Effector CD4-positive, alpha-beta T cell (primary cell): ENCODE results near the gene SORL1.
"Not testable (repeated sequence)": the region's sequence is repeated elsewhere in the genome, so short reads cannot be mapped to it uniquely, and the experiment has no call there.

Experiments used
- DNase-seq: peaks from one replicate; pipeline ENCODE4 v3.0.0-alpha.2; 2020

The SORL1 gene

GRCh38 chr11:121478895-121479697 lies 27.0 kb downstream of the SORL1 start:
- DNase-seq: no peak

GRCh38 chr11:121479698-121480238 lies 27.7 kb downstream of the SORL1 start:
- no peak for DNase-seq

GRCh38 chr11:121481484-121482230 lies 29.5 kb downstream of the SORL1 start:
- DNase-seq: peak; percentile 46

GRCh38 chr11:121482231-121483129 lies 30.4 kb downstream of the SORL1 start:
- peak; percentile 61 for DNase-seq

- DNase-seq: no peak
These were observed 31.8 kb downstream of the SORL1 start for GRCh38 chr11:121483805-121484480.

- no peak for DNase-seq
These were observed 33.1 kb downstream of the SORL1 start for GRCh38 chr11:121485216-121485615.

- DNase-seq: no peak
These were observed 33.9 kb downstream of the SORL1 start for GRCh38 chr11:121486054-121486453.

- no peak for DNase-seq
These were observed 35.1 kb downstream of the SORL1 start for GRCh38 chr11:121487191-121487590.

- DNase-seq: no peak
These were observed 36.1 kb downstream of the SORL1 start for GRCh38 chr11:121488170-121488569.

GRCh38 chr11:121488641-121489040 lies 36.5 kb downstream of the SORL1 start:
- no peak for DNase-seq

- DNase-seq: no peak
These were observed 37.7 kb downstream of the SORL1 start for GRCh38 chr11:121489823-121490222.

GRCh38 chr11:121494355-121495099 lies 42.4 kb downstream of the SORL1 start:
- DNase-seq: no peak

- no peak for DNase-seq
These were observed 45.3 kb downstream of the SORL1 start for GRCh38 chr11:121497176-121497998.

GRCh38 chr11:121499405-121499804 lies 47.3 kb downstream of the SORL1 start:
- no peak for DNase-seq

- no peak for DNase-seq
These were observed 48.2 kb downstream of the SORL1 start for GRCh38 chr11:121500275-121500674.

GRCh38 chr11:121500717-121501116 lies 48.6 kb downstream of the SORL1 start:
- DNase-seq: no peak

- no peak for DNase-seq
These were observed 50.9 kb downstream of the SORL1 start for GRCh38 chr11:121503051-121503450.

- DNase-seq: not testable (repeated sequence)
These were observed 54.1 kb downstream of the SORL1 start for GRCh38 chr11:121506237-121506636.

- DNase-seq: no peak
These were observed 56.3 kb downstream of the SORL1 start for GRCh38 chr11:121508449-121508848.

- no peak for DNase-seq
These were observed 58.3 kb downstream of the SORL1 start for GRCh38 chr11:121510438-121510837.
